ENCODE results near the gene ZNF444.
"Not testable (repeated sequence)": the region's sequence is repeated elsewhere in the genome, so short reads cannot be mapped to it uniquely, and the experiment has no call there.

ZNF444 gene

GRCh38 chr19:56148096-56148495 lies 7.0 kb downstream of the ZNF444 start:
- no peak for DNase-seq

- DNase-seq: not testable (repeated sequence)
Observed at GRCh38 chr19:56148955-56149655, 8.0 kb downstream of the ZNF444 start.

- no peak for DNase-seq
Observed at GRCh38 chr19:56149656-56150038, 8.6 kb downstream of the ZNF444 start.

- DNase-seq: no peak
Observed at GRCh38 chr19:56150358-56150757, 9.3 kb downstream of the ZNF444 start.

GRCh38 chr19:56152644-56153043 lies 11.6 kb downstream of the ZNF444 start:
- DNase-seq: no peak

GRCh38 chr19:56153507-56153906 lies 12.4 kb downstream of the ZNF444 start:
- DNase-seq: no peak

- DNase-seq: no peak
Observed at GRCh38 chr19:56155124-56155687, 14.1 kb downstream of the ZNF444 start.

- DNase-seq: no peak
Observed at GRCh38 chr19:56156768-56157167, 15.7 kb downstream of the ZNF444 start.

- DNase-seq: no peak
Observed at GRCh38 chr19:56158170-56158757, 17.2 kb downstream of the ZNF444 start.

GRCh38 chr19:56159009-56159559 lies 18.0 kb downstream of the ZNF444 start:
- no peak for DNase-seq

- DNase-seq: no peak
Observed at GRCh38 chr19:56159622-56160271, 18.7 kb downstream of the ZNF444 start.

GRCh38 chr19:56161534-56161933 lies 20.4 kb downstream of the ZNF444 start:
- no peak for DNase-seq

- DNase-seq: no peak
Observed at GRCh38 chr19:56162258-56162657, 21.2 kb downstream of the ZNF444 start.

- DNase-seq: no peak
Observed at GRCh38 chr19:56163097-56163496, 22.0 kb downstream of the ZNF444 start.

- DNase-seq: no peak
Observed at GRCh38 chr19:56167064-56167578, 26.0 kb downstream of the ZNF444 start.

GRCh38 chr19:56170261-56170660 lies 29.2 kb downstream of the ZNF444 start:
- DNase-seq: no peak

GRCh38 chr19:56174086-56174485 lies 33.0 kb downstream of the ZNF444 start:
- no peak for DNase-seq

- DNase-seq: no peak
Observed at GRCh38 chr19:56174550-56174949, 33.5 kb downstream of the ZNF444 start.

GRCh38 chr19:56175861-56176307 lies 34.8 kb downstream of the ZNF444 start, which contains the start of gene GALP:
GALP (plus strand) TSS chr19:56176008; CDS start chr19:56177109, 1,101 bp downstream.
- DNase-seq: not testable (repeated sequence)

GRCh38 chr19:56176310-56176709 lies 35.2 kb downstream of the ZNF444 start:
- DNase-seq: not testable (repeated sequence)

- no peak for DNase-seq
Observed at GRCh38 chr19:56176881-56177280, 35.8 kb downstream of the ZNF444 start.

GRCh38 chr19:56177564-56178243 lies 36.6 kb downstream of the ZNF444 start:
- DNase-seq: no peak

GRCh38 chr19:56189785-56190184 lies 48.7 kb downstream of the ZNF444 start:
- DNase-seq: no peak

All from activated T-cell treated with anti-CD3 and anti-CD28 coated beads for 4 hours (primary cell).